ENCODE data around the gene SLC6A13.

DNA sequence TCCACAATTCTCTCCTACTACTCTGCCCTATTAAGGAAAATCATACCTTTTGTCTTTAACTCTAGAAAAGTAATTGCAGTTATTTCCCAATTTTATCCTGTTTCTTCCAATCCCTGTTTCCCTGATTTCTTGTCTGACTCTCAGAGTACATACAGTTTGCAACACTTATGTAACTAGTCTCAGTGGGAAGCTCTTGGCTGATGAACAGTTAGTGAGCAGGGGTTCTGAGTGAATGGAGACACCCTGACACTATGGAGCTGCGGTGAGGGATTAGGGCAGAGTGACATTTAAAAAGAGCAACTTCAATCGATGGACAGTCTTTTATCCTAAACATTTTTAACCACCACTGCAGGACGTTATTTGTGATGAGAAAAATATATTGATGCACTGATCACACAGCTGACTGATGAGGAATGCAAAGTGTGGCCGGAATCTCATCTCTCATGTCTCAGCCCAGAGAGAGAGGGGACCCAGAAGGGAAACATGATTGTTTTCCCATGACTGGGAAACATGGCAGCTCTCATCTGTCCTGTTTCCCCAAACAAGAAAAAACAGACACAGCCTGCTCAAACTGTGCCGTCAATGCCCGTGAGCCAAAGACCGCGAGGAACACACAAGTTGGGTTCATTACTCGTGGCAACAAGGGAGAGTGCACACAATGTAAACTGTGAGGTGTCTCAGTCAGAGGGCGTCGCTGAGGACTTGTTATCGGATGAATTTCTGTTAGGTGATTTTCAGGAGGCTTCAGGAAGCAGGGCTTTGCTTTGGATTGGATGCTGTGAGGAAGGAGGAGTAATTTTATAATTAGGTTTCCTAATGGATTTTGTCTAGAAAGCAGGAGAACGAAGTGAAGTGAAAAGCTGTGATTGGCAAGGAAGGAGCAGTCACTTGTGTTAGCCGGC is 5.2 kb upstream of the SLC6A13 start:
- TF ChIP-seq POLR2AphosphoS5 (IDR thresholded peaks at IDR 0.05): peak in 1 of 4 donors; percentile 3
- TF ChIP-seq, protein P1, sequence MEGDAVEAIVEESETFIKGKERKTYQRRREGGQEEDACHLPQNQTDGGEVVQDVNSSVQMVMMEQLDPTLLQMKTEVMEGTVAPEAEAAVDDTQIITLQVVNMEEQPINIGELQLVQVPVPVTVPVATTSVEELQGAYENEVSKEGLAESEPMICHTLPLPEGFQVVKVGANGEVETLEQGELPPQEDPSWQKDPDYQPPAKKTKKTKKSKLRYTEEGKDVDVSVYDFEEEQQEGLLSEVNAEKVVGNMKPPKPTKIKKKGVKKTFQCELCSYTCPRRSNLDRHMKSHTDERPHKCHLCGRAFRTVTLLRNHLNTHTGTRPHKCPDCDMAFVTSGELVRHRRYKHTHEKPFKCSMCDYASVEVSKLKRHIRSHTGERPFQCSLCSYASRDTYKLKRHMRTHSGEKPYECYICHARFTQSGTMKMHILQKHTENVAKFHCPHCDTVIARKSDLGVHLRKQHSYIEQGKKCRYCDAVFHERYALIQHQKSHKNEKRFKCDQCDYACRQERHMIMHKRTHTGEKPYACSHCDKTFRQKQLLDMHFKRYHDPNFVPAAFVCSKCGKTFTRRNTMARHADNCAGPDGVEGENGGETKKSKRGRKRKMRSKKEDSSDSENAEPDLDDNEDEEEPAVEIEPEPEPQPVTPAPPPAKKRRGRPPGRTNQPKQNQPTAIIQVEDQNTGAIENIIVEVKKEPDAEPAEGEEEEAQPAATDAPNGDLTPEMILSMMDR (IDR thresholded peaks at IDR 0.05): peak in 1 of 4 experiments; percentile 3
- no peak for TF ChIP-seq POLR2A (IDR thresholded peaks at IDR 0.05)
- no peak for TF ChIP-seq EP300 (IDR thresholded peaks at IDR 0.05)
